K562 (cell line): ENCODE results near the gene CHSY1. TPM values are rescaled to one million over a fixed set of nuclear protein-coding genes. Genes with fewer than 3 reads are reported as not detected.

Experiments
- ATAC-seq: fragments of 200-7000 bp; cut with Tn5 transposase; 3 replicates; pipeline ENCODE4 v1.9.1; 2020; ENCODE audit warnings: moderate library complexity
- BruUV-seq: library from RNA; stranded (reverse); fragments of 400-500 nt; replicated peaks from 2 replicates; lab custom pipeline; 2021; lab: Mats Ljungman, UMichigan
- CTCF ChIA-PET: fragments of 300-600 bp; formaldehyde crosslinking; extraction: SDS; loops from one replicate; lab custom pipeline; 2021; ENCODE audit warnings: low intra/inter-chr PET ratio; lab: Yijun Ruan, JAX
- POLR2A ChIA-PET: fragments of 300-600, 350-650 bp; sonication (Branson Sonifier 250); formaldehyde crosslinking; extraction: SDS; loops from one replicate; lab custom pipeline; 2021; ENCODE audit warnings: antibody characterized with exemption, inconsistent platforms; lab: Yijun Ruan, JAX
- DNase-seq, 4 experiments: peaks; one replicate each; pipeline versions ENCODE4 v3.0.0 to v3.0.0-alpha.2; 2011 to 2018; ENCODE audit warnings: low spot score in 3 of 4, mixed read lengths in 3 of 4; ENCODE audit errors: extremely low read depth in 1 of 4
- FAIRE-seq: peaks from 2 replicates; lab custom pipeline; 2011; peaks lifted over from hg19 to GRCh38; lab: Jason Lieb, UNC
- H2AFZ ChIP-seq: 2 replicates; pipeline ENCODE4 v1.6.0; 2011; ENCODE audit warnings: low read depth, low read length, control low read depth, inconsistent platforms
- H3K27ac ChIP-seq: fragments of 200-600 bp; 3 replicates; pipeline ENCODE4 v1.8.0; 2011; ENCODE audit warnings: low read depth, mild to moderate bottlenecking, control low read depth, inconsistent platforms, low read length, moderate library complexity, mixed read lengths; ENCODE audit errors: extremely low read depth
- H3K27me3 ChIP-seq, 2 experiments: fragments of 300-600 bp in 1 of 2; 2 replicates in 1 of 2; 3 replicates in 1 of 2; pipeline versions ENCODE4 v1.6.0 to v1.8.0; 2011; ENCODE audit warnings: inconsistent platforms in 2 of 2, low read length in 2 of 2, mild to moderate bottlenecking in 1 of 2, mixed read lengths in 1 of 2, moderate library complexity in 1 of 2; ENCODE audit not compliant: control insufficient read depth in 2 of 2, insufficient read depth in 2 of 2
- H3K36me3 ChIP-seq: fragments of 300-600 bp; 3 replicates; pipeline ENCODE4 v1.8.0; 2011; ENCODE audit warnings: mild to moderate bottlenecking, low read length, inconsistent platforms; ENCODE audit not compliant: control insufficient read depth, insufficient read depth
- H3K4me1 ChIP-seq, 2 experiments: fragments of 200-600 bp in 1 of 2; replicated peaks in 1 of 2; 2 replicates in 1 of 2; 3 replicates in 1 of 2; pipeline versions ENCODE4 v1.5.1 to v1.8.0; 2011; ENCODE audit warnings: inconsistent platforms in 2 of 2, low read length in 2 of 2, mild to moderate bottlenecking in 1 of 2, mixed read lengths in 1 of 2, moderate library complexity in 1 of 2; ENCODE audit not compliant: control insufficient read depth in 2 of 2, insufficient read depth in 2 of 2
- H3K4me2 ChIP-seq: 2 replicates; pipeline ENCODE4 v1.6.1; 2011; ENCODE audit warnings: low read length, control low read depth, inconsistent platforms, mixed read lengths; ENCODE audit not compliant: insufficient read depth
- H3K4me3 ChIP-seq: fragments of 200-600 bp; sonication (generic), shearing (Covaris generic); 2 replicates; pipeline ENCODE4 v1.5.1; 2016; ENCODE audit warnings: control low read depth, inconsistent platforms
- H3K79me2 ChIP-seq: fragments of 200-600 bp; 3 replicates; pipeline ENCODE4 v1.8.0; 2011; ENCODE audit warnings: low read length, inconsistent platforms; ENCODE audit not compliant: control insufficient read depth, insufficient read depth
- H3K9ac ChIP-seq, 2 experiments: 2 replicates each; pipeline versions ENCODE4 v1.6.0 to v1.6.1; 2011; ENCODE audit warnings: low read depth in 2 of 2, low read length in 2 of 2, control low read depth in 1 of 2, inconsistent platforms in 1 of 2, mild to moderate bottlenecking in 1 of 2, mixed read lengths in 1 of 2; ENCODE audit not compliant: insufficient read depth in 1 of 2
- H3K9me1 ChIP-seq: one replicate; pipeline ENCODE4 v1.6.0; 2011; ENCODE audit warnings: inconsistent platforms, mild to moderate bottlenecking, low read length, moderate library complexity; ENCODE audit not compliant: control insufficient read depth, insufficient read depth
- H3K9me3 ChIP-seq: replicated peaks from 2 replicates; pipeline ENCODE4 v1.5.1; 2011; ENCODE audit warnings: low read depth, low read length, inconsistent platforms; ENCODE audit not compliant: control insufficient read depth, insufficient read depth
- H4K20me1 ChIP-seq: replicated peaks from 2 replicates; pipeline ENCODE4 v1.6.1; 2011; ENCODE audit warnings: low read length, inconsistent platforms, mixed read lengths; ENCODE audit not compliant: control insufficient read depth, insufficient read depth
- SP2 ChIP-seq: IDR thresholded peaks from 2 replicates; pipeline ENCODE4 v1.6.1; 2011; ENCODE audit warnings: mild to moderate bottlenecking, low read depth, low read length, moderate library complexity; ENCODE audit not compliant: poor library complexity, severe bottlenecking; ENCODE audit errors: extremely low read depth
- ZNF395 ChIP-seq: fragments of 200-800 bp; sonication (Bioruptor generic); IDR thresholded peaks from 2 replicates; pipeline ENCODE4 v1.6.1; 2017; ENCODE audit warnings: missing genetic modification characterization, missing compliant biosample characterization
- ZNF449 ChIP-seq: fragments of 250-450 bp; sonication (Bioruptor Pico); IDR thresholded peaks from 2 replicates; pipeline ENCODE4 v1.8.0; 2022; ENCODE audit warnings: moderate library complexity, mild to moderate bottlenecking, inconsistent platforms
- WGBS: fragments of 100-300 bp; shearing (Covaris generic); methylation state at CpG from one replicate; pipeline ENCODE4 v1.1.6; 2016; ENCODE audit warnings: low coverage, mixed read lengths; ENCODE audit not compliant: insufficient coverage; ENCODE audit errors: missing lambda C conversion rate; 5-methylcytosine and 5-hydroxymethylcytosine counted together
- in situ Hi-C: fragments of 300-500 bp; cut with MboI; formaldehyde crosslinking; loops from 4 replicates; pipeline ENCODE4 v1.15.0; 2018; ENCODE audit warnings: inconsistent platforms, mixed read lengths
- intact Hi-C: fragments of 100-400 bp; cut with micrococcal nuclease; formaldehyde crosslinking; loops from 2 replicates; pipeline ENCODE4 v1.14.2; 2022
- polyA plus RNA-seq, 8 experiments: library from polyadenylated mRNA; depleted of rRNA in 4 of 8; stranded (reverse) in 5 of 8; unstranded in 3 of 8; fragments of >200 nt; fragmentation: Nextera tagmentation in 2 of 8; fragmentation: Illumina TruSeq in 1 of 8; extraction: Ambion mirVana in 2 of 8; extraction: Trizol in 1 of 8; gene quantifications; 2 replicates each; pipeline versions ENCODE4 v1.2.1 to v1.2.3, GENCODE V29; 2011 to 2014; ENCODE audit warnings: inconsistent platforms in 1 of 8, missing spikeins in 1 of 8
- total RNA-seq, 7 experiments: library from RNA; depleted of rRNA in 6 of 7; stranded (reverse); fragments of >200 nt in 6 of 7; fragmentation: Illumina TruSeq in 2 of 7; extraction: Trizol in 2 of 7; gene quantifications; 2 replicates each; pipeline versions ENCODE4 v1.2.1 to v1.2.3, GENCODE V29; 2011 to 2021; ENCODE audit warnings: low replicate concordance in 1 of 7

Gene CHSY1
- total and polyA plus RNA-seq, 9 of the 15 experiments (the other 6 are each of a cell fraction or from before 2014, with no cell fraction given) = 7.0 to 16.4 (median 13.4) TPM

GRCh38 chr15:101239724-101240136 lies 12.1 kb downstream of the CHSY1 start (continued):
- no peak for TF ChIP-seq ZNF395

GRCh38 chr15:101237251-101237650 lies 14.6 kb downstream of the CHSY1 start:
- CTCF ChIA-PET = no interaction called here
- 95% methylated on average over 12 of the region's 12 CpGs for WGBS
- DNase-seq (no peak), FAIRE-seq (no peak), ATAC-seq (no peak)
- H3K27me3 ChIP-seq = no peaks in the 10 kb centered on the region
- H3K4me1 ChIP-seq = no peaks in the 10 kb centered on the region; a peak in 1 of 5 replicates
- no peak overlapping the region for H2AFZ ChIP-seq
- peaks cover 52% of the 10 kb centered on the region for H3K79me2 ChIP-seq
- H3K9ac ChIP-seq = no peak overlapping the region
- H4K20me1 ChIP-seq = no peaks in the 10 kb centered on the region; the same call in 1 of the 2 replicates
- no peaks in the 10 kb centered on the region for H3K9me3 ChIP-seq
- no peak overlapping the region for H3K27ac ChIP-seq
- intact Hi-C loops (no loop called here), in situ Hi-C loops (no loop called here)
- no peak overlapping the region for H3K4me3 ChIP-seq
- no peaks in the 10 kb centered on the region for H3K9me1 ChIP-seq
- peaks cover 15% of the 10 kb centered on the region; the same call in 1 of the 3 replicates for H3K36me3 ChIP-seq
- no TSS peak for BruUV-seq
- POLR2A ChIA-PET = no interaction called here
- no peak for TF ChIP-seq SP2
- TF ChIP-seq ZNF449 (CRISPR knock-in tag) = no peak
- no peak overlapping the region for H3K4me2 ChIP-seq
